SIG-M5 treated with dmso at 0.1 percent for 504 hours (cell line): ENCODE results near the gene RCAN3.
"Not testable (repeated sequence)": the region's sequence is repeated elsewhere in the genome, so short reads cannot be mapped to it uniquely, and the experiment has no call there.

Source experiments
- DNase-seq: peaks from one replicate; lab custom pipeline; 2025; ENCODE audit not compliant: unreplicated experiment; lab: John Stamatoyannopoulos, UW

The RCAN3 gene

DNA sequence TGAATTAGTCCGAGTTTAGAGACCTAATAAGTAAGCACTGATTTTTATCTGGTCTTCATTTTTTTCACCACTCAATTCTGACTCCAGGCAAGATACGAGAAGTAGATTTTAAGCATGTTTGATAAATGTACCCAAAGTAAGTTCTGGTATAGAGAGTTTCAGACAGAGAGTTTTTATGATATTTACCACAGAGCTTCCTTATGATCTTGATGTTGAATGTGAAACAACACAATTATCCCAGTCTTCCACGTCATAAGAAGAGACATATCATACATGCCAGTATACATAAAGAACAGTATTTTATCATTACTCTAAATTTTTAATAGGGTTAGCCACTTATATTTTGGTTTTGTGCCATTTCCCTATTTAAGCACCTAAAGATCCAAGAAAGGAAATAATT is 45.4 kb downstream of the RCAN3 start:
- DNase-seq, result no peak

DNA sequence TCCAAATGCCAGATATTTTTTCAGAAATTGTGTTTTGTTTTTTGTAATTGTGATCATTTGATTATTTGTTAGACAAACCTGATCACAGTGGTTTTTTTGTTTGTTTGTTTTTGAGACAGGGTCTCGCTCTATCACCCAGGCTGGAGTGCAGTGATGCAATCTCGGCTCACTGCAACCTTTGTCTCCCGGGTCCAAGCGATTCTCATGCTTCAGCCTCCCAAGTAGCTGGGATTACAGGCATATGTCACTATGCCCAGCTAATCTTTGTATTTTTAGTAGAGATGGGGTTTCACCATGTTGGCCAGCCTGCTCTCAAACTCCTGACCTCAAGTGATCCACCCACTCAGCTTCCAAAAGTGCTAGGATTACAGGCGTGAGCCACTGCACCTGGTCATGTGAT is 46.6 kb downstream of the RCAN3 start:
- not testable (repeated sequence) for DNase-seq

DNA sequence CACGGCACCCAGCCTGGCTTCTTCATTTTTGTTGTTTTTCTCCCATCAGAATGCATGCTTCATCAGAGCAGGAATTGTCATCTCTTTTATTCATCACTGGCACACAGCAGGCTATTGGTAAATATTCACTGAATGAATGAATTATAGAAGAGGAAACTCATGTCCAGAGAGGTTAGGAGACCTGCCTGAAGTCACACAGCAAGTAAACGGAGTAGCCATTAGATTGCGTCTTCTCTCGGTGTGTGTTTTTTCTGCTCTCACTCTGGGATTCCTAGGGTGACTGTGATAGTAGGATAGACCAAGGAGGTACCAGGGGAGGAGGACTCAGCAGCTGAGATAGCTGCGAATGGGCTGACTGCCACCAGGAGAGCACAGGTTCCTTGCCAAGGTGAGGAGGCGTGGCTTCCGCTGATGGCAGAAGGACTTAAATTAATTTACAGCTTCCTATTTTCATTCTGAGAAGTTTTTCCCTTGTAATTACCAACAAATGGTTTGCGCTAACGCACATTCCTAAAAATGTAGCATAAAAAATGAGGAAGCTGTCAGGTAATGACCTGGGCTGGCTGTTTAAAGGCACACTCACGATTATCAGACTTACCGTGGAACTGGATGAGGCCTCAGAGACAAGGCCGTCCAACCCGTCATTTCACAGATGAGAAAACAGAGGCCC is 48.8 kb downstream of the RCAN3 start:
- DNase-seq, result no peak

DNA sequence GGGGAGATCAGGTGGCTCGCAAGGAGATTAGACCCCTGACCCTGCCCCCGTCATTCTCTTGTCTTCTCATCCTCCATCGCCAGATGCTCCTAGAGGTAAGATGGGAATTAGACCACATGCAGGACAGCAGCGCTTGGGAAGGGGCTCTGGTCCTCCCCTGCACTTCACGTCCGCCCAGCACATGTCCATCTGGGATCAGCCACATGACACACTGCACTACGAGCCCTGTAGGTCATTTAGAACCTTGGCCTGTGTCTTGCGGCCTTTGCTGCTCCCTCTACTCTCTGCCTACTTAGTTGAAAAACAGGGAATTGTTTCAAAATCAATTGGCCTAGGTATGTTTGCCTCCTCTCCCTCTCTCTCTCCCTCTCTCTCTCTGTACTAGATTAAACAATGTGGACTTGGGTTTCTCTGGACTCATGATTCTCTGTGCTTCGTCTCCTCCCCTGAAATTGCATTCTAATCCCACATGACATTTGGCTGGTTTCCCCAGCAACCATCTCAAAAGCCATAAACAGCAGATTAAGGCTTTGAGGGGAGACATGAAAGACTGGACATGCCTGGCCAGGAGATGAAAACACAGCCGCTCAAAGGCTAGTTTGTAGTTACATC is 49.4 kb downstream of the RCAN3 start:
- DNase-seq, result no peak

DNA sequence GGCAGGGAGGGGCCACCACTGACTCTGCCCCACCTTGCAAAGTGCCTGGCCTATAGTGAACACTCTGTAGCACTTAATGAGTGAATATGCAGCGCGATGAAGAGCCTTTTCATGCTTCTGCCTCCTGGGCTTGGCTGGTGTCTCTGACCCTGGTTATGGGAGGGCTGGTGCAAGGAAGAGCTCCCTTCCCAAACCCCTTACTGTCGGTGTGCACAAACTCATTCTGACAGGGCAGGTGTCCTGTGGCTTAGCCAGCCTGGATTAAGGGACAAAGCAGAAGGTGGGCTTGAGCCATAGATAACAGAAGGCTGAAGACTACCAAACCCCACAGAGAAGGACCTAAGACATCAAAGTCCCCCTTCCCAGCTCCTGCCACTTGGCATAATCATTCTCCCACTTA is 51.3 kb downstream of the RCAN3 start:
- no peak for DNase-seq

DNA sequence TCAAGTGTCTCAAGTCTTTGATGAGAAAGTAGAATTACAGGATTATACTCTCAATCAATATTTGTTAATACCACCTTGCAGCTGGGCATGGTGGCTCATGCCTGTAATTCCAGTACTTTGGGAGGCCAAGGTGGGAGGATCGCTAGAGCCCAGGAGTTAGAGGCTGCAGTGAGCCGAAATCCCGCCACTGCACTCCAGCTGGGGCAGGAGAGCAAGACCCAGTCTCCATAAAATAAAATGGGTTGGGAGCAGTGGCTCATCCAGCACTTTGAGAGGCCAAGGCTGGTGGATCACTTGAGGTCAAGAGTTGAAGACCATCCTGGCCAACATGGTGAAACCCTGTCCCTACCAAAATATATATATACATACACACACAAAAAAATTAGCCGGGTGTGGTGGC is 52.1 kb downstream of the RCAN3 start:
- no peak for DNase-seq

DNA sequence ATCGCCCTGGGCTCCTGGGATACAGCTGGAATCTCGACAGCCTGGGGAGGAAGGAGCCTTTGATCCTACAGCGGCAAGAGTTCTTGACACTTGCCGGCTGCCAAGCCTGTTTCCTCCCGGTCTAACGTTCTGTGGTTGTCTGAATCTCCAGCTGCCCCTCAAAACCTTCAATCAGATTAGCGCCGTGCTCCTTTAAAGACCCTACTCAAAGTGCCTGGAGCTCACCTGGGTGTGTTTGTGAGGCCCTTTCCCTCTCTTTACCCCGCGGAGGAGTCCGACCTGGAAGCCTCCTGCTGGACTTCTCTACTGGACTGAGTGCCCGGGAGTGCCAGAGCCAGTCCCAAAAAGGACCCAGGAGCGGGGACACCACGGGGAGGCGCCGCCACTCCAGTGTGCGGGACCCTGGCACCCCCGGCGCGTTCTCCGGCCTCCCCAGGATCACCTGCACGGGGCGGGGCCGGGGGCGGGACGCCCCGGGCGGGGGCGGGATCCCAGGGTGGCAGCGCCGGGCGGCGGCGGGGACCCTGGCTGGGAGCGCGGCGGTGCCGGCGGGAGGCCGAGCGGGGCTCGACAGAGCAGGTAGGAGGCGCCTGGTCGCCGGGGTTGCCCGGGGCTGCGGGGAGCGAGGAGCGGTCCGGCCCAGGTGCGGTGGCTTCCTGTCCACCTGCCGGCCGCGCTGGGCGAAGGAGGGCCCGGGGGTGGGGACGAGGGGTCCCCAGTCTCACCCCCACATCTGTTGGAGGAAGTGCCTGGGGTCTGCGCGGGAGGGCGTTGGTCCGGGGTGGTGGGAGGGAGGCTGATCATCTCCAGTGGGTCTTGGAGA is 53.2 kb downstream of the RCAN3 start, which contains the start of gene NCMAP:
Gene NCMAP (plus strand): TSS at position 497 of the 823 bp plus-strand sequence. CDS start 39,344 bp downstream, outside the sequence.
- no peak for DNase-seq

DNA sequence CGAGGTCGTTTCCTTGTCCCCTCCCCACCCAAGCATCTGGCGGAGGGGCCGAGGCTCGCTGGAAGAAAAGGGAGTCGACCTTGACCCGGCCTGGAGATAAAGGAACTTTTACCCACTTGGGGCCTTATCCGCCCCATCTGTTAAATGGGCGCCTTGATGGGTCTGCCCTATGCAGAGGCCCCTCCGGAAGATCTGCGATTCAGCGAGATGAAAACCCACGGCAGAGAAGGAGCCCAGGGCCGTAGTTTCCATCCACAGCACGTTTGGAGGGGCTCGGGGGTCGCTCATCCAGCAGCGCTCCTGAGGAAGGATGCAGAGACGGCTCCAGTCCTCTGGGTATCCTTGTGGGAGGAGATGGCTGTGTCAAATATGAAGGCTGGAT is 53.8 kb downstream of the RCAN3 start:
- DNase-seq, result no peak

DNA sequence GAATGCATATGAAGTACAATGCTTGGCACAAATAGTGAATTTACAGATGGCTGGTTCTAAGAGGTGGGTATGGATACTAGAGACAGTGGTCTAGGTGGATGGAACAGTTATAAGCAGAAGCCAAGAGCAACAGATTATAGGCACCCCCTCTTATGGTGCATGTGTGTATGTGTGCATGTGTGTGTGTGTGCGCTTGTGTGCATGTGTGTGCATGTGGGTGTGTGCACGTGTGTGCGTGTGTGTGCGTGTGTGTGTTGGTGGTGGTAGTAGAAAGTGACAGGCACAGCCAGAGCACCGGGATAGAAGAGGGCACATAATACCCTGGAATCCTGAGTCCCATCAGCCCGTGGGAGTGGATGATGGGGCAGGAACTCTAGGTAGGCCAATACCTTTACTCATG is 54.6 kb downstream of the RCAN3 start:
- DNase-seq, result no peak

DNA sequence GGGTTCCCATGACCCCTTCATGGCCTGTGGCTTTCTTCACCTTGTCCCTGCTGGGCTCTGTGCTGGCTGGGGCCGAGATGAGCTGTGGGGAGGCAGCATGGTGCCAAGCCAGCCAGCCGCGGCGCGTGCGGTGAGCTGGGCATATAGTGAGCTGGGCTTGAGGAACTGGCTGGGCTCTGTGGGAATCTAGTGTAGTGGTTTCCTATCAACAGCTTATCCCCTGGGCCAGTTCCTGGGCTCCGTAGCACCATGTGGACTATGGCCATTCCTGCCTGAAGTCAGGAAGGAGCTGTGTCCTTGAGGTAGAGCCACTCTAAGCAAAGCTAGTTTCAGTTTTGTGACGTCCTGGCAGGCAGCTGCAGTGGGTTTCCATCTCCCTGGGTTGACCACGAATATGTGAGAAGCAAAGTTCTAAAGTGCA is 55.1 kb downstream of the RCAN3 start:
- DNase-seq, result no peak

DNA sequence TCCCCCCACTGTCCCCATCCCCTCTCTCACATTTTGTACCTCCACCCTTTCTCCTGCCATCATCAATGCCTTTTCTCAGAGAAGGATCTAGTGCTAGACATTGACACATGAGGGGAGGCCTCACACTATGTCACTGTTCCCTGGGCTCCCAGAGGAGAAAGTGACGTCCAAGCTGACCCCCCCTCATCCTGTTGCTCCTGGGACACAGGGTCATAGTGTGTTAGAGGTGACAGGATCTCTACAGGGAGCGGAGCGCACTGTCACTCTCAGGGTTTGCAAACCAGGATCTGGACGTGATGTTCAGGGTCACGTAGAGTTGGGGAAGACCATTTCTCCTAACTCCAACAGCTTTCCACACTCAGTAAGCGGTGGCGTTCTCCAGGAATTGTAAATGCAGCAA is 55.8 kb downstream of the RCAN3 start:
- no peak for DNase-seq

DNA sequence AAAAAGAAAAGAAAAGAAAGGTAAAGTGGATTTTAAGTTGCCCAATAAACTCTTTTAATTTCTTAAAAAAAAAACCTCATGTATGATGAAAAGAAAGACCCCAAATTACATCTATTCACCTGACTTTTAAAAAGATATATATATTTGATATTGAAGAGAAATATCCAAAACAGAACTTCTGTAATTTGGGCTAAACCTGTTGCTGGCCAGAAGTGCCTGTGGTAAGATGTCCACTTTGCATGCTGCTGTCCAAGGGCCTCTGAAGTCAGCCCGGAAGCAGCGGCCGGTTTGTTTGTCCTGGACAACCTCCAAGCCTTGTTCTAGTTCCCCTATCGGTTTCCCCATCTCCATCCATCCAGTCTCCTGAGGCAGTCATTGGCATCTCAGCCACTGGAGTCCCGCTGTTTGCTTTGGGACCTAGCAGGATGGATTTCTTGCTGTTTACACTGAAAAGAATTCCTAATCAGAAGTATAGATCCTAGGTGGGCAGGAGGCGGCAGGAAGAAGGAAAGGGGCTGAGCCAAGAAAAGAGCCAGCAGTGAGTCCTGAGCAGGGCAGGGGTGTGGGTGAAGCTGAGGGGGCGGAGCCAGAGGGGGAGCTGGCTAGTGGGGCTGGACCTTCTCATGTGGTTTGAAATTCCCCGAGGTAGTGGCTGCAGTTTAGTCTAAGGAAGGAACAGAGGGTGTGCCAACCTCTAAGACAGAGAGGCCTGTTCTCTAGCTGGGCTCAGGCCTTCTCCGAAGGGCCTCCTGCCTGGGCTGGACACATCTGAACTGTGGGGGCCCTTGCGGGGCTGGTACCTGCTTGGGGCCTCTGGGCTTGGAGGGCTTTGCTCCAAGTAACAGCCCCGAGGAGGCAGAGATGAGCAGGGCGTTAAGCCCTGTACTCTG is 56.5 kb downstream of the RCAN3 start:
- no peak for DNase-seq

DNA sequence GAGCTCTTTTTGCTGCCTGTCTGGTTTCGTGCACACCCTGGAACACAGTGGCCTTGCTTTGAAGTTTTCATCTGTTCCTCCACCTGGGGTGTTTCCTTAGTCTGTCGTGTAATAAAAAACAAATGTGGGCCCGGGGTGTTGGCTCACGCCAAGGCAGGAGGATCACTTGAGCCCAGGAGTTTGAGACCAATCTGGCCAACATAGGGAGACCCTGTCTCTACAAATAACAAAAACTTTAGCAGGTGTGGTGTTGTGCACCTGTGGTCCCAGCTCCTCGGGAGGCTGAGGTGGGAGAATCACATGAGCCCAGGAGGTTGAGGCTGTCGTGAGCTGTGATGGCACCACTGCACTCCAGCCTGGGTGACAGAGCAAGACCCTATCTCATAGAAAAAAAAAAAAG is 57.7 kb downstream of the RCAN3 start:
- DNase-seq, result no peak

DNA sequence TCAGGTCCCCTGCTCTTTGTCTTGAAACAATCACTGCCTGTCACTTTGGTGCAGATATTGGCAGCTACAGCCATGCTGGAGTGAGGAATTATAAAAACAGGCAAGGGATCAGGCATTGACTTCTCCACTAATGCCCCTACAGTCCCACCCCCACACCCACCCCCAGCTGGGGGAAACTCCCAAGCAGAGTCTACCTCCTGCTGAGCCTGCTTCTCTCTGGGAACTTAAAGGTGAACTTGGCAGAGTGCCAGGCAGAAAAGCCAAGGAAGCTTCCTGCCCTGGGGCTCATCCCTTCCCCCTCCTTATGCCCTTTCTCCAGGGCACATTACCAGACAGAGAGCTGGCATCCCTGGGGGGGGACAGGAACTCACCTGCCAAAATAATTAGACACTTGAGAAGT is 60.0 kb downstream of the RCAN3 start:
- no peak for DNase-seq

DNA sequence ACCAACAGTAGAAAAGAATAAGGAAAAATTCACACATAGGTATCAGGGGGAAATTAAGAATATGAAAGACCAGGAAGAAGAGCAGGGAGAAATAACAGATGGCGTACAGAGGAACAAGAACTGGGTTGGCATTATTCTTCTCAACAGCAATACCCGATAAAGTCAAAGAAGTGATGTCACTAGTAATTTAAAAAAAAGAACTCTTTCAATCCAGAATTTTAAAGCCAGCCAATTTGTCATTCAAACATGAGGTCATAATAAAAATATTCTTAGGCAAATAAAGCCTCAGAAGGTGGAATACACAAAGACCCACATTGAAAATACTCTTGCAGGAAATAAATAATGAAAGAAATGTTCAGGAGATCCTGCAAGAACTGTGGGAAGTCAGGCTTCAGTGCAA is 62.1 kb downstream of the RCAN3 start:
- DNase-seq, result no peak

DNA sequence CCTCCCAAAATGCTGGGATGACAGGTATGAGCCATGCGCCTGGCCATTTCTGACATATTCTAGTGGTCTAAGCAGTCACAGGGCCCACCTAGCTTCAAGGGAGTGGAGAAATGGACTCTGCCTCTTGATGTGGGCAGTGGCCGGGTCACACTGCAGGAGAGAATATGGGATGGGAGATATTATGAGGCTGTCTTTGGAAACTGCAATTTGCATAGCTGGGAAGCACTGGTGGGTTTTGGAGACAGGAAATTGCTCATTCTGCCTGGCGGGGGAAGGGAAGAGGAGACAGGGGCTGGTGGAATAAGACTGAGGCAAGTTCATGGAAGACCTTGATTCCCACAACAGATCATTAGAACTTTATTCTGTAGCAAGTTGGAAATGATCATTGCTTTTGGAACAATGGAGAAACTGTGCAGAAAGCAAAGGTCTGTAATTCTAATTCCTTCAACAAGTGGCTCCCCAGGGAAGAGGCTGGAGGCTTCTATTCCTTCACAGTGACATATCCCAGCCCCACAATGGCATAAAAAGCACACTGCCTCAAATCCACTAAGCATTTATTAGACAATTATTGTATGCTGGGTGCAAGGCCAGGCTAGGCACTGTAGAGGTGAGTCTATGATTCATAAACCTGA is 63.7 kb downstream of the RCAN3 start:
- DNase-seq, result no peak

DNA sequence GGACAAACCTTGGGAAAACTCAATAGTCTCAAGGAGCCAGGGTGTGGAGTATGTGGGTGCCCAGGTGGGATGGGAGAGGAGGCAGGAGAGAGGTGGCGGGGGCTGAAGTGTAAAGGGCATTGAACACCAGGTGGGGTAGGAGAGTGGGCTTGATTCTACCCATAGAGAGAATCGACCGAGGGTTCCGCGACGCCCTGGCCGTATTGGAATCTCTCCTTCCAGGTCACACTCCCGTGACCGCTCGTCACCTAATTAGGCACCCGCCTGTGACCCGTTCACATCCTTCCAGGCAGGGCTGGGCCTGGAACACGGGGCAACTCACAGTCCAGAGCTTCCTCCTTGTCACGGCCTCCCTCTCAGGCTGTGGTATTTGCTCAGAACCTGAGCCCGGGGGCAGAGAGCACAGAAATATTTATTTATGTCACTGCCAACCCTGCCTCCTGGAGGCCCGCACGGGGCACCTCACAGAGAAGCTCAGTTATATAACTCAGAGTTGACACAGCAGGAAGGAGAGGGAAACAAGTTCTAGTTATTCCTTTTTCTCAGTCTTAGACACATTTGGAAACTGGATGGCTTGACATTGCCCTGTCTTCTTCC is 65.3 kb downstream of the RCAN3 start:
- peak; percentile 49 for DNase-seq

DNA sequence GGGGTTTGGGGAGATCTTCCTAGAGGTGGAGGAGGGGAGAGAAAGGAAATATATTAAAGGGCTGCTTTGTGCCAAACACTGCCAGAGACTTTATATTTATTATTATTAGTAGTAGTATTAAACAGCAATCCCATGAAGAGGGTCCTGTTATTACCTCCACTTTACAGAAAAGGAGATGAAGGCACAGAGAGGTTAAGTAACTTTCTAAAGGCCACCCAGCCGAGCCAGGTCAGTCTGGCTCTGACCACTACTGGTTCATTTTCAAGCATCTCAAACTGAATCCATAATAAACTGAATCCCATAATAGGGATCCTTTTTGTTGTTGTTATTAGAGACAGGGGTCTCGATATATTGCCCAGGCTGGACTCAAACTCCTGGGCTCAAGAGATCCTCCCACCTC is 65.8 kb downstream of the RCAN3 start:
- DNase-seq, result no peak

DNA sequence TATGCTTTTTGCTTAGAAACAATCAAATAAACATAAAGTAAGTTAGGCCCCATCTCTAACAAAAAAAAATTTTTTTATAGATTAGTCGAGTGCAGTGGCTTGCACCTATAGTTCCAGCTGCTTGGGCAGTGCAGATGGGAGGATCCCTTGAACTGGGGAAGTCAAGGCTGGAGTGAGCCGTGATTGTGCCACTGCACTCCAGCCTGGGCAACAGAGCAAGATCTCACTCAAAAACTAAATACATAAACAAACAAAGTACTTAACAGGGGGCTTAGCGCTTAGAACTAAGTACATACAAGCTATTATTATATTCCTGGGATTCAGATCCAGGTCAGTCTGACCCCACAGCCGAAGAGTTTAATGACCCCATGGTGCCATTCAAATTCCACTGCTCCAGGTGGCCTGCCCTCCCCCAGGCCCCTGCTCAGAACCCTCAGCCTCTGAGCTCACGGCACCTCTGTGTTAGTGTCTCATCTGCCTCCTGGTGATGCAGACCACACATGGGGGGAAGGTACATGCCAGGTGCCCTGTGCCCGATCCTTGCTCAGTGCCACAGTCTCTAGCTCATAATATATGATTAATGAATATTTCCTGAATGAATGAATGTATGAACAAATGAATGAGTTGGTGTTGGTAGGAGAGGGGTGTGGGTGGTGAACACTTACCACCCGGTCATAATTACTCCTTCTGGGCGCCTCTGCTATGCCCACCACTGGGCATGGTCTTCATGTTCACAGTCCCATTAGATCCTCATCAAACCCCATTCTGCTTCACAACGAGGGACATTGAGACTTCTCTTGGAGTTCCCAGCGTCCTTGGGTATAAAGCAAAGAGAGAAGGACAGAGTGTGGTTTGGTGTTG is 67.9 kb downstream of the RCAN3 start:
- DNase-seq, result no peak
